PC-9 (cell line): ENCODE measurements around the gene ASTL. TPM values are rescaled to one million over a fixed set of nuclear protein-coding genes. Genes with fewer than 3 reads are reported as not detected.
"Not testable (repeated sequence)": the region's sequence is repeated elsewhere in the genome, so short reads cannot be mapped to it uniquely, and the experiment has no call there.

Experiments used
- BruUV-seq: library from RNA; stranded (reverse); fragments of 400-500 nt; replicated peaks from 2 replicates; lab custom pipeline; 2021; lab: Mats Ljungman, UMichigan
- CTCF ChIA-PET: fragments of 300-600 bp; sonication (Branson Sonifier 250); formaldehyde crosslinking; loops from one replicate; lab custom pipeline; 2022; ENCODE audit warnings: antibody characterized with exemption; lab: Charles Lee
- POLR2A ChIA-PET: fragments of 300-600 bp; sonication (Branson Sonifier 250); formaldehyde crosslinking; loops from one replicate; lab custom pipeline; 2022; ENCODE audit warnings: antibody characterized with exemption; ENCODE audit not compliant: unreplicated experiment; lab: Charles Lee
- DNase-seq, 2 experiments: peaks; one replicate each; pipeline versions ENCODE4 v3.0.0 to v3.0.0-alpha.2; 2015 to 2022; ENCODE audit warnings: mixed read lengths in 1 of 2
- H2AFZ ChIP-seq: fragments of 200-600 bp; sonication (generic); 2 replicates; pipeline ENCODE4 v1.8.1; 2017; ENCODE audit warnings: antibody characterized with exemption
- H3F3A ChIP-seq: fragments of 200-600 bp; sonication (generic); 2 replicates; pipeline ENCODE4 v1.8.1; 2017; ENCODE audit warnings: antibody characterized with exemption, mild to moderate bottlenecking, low read depth; ENCODE audit not compliant: insufficient read depth
- H3K27ac ChIP-seq: fragments of 200-600 bp; sonication (generic); 2 replicates; pipeline ENCODE4 v1.6.1; 2016; ENCODE audit warnings: mixed run types
- H3K27me3 ChIP-seq: fragments of 200-600 bp; sonication (generic); 2 replicates; pipeline ENCODE4 v1.6.1; 2016; ENCODE audit warnings: low read depth, mixed run types; ENCODE audit not compliant: insufficient read depth
- H3K36me3 ChIP-seq: fragments of 200-600 bp; sonication (generic); 2 replicates; pipeline ENCODE4 v1.6.1; 2016; ENCODE audit warnings: low read depth, mixed run types
- H3K4me1 ChIP-seq: fragments of 200-600 bp; sonication (generic); replicated peaks from 2 replicates; pipeline ENCODE4 v1.6.1; 2016; ENCODE audit warnings: mixed run types; ENCODE audit not compliant: insufficient read depth
- H3K4me2 ChIP-seq: fragments of 200-600 bp; sonication (generic); 2 replicates; pipeline ENCODE4 v1.6.1; 2017; ENCODE audit warnings: mixed run types
- H3K4me3 ChIP-seq: fragments of 200-600 bp; sonication (generic); 2 replicates; pipeline ENCODE4 v1.6.1; 2016; ENCODE audit warnings: mixed run types
- H3K79me2 ChIP-seq: fragments of 200-600 bp; sonication (generic); 2 replicates; pipeline ENCODE4 v1.6.1; 2017; ENCODE audit warnings: low read depth, mixed run types
- H3K9me2 ChIP-seq: fragments of 200-600 bp; sonication (generic); 2 replicates; pipeline ENCODE4 v1.8.1; 2017; ENCODE audit warnings: mild to moderate bottlenecking; ENCODE audit not compliant: insufficient read depth
- H3K9me3 ChIP-seq: fragments of 200-600 bp; sonication (generic); 2 replicates; pipeline ENCODE4 v1.8.1; 2016; ENCODE audit warnings: low read depth; ENCODE audit not compliant: insufficient read depth
- H4K20me1 ChIP-seq: fragments of 200-600 bp; sonication (generic); 2 replicates; pipeline ENCODE4 v1.8.1; 2017; ENCODE audit not compliant: insufficient read depth
- EZH2 ChIP-seq: fragments of 200-600 bp; sonication (generic); IDR thresholded peaks from 2 replicates; pipeline ENCODE4 v1.8.0; 2017; ENCODE audit warnings: antibody characterized with exemption, low read depth
- intact Hi-C: fragments of 100-400 bp; cut with micrococcal nuclease; formaldehyde crosslinking; loops from one replicate; pipeline ENCODE4 v1.10.0; 2022; ENCODE audit not compliant: unreplicated experiment
- total RNA-seq: library from RNA; stranded (reverse); gene quantifications from 2 replicates; pipeline ENCODE4 v1.2.3, GENCODE V29; 2021
- TF ChIP-seq, protein P1 (sequence below): fragments of 200-600 bp; sonication (generic); conservative IDR thresholded peaks from 2 replicates; pipeline ENCODE4 v1.6.1; 2017; ENCODE audit warnings: mixed run types, antibody characterized with exemption, mild to moderate bottlenecking, moderate library complexity

ASTL gene
- total RNA-seq, 1 experiment from 2014 or later, result not detected

DNA sequence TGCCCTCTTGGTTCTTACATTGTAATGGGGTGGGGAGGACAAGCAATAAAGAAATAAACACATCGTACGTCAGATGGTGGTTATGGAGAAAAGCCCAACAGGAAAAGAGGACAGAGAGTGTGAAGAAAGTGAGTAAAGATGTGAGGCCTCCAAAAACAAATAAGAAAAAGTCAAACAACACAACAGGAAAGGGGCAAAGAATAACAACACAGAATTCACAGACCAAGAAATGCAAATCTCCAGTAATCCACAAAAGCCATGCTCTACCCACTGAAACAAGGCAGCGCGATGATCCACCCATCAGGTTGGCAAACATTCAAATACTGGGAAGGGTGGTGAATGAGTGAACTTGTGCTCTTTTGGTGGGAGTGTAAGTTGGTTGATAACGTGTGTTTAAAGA, 23.6 kb upstream of the ASTL start:
- Histone ChIP-seq H3K79me2 (no peaks in the 10 kb centered on the region), H3K4me2 (no peak overlapping the region), H2AFZ (no peak overlapping the region), H3F3A (no peaks in the 10 kb centered on the region), H4K20me1 (no peaks in the 10 kb centered on the region), H3K9me2 (no peaks in the 10 kb centered on the region), H3K36me3 (no peaks in the 10 kb centered on the region), H3K27me3 (peaks cover 16% of the 10 kb centered on the region; the same call in 1 of the 2 replicates), H3K27ac (no peak overlapping the region), H3K4me3 (no peak overlapping the region), H3K4me1 (no peaks in the 10 kb centered on the region), H3K9me3 (no peaks in the 10 kb centered on the region)
- intact Hi-C loops, result no loop called here
- BruUV-seq, result no TSS peak
- no peak for DNase-seq
- no peak for TF ChIP-seq EZH2
- TF ChIP-seq, protein P1, sequence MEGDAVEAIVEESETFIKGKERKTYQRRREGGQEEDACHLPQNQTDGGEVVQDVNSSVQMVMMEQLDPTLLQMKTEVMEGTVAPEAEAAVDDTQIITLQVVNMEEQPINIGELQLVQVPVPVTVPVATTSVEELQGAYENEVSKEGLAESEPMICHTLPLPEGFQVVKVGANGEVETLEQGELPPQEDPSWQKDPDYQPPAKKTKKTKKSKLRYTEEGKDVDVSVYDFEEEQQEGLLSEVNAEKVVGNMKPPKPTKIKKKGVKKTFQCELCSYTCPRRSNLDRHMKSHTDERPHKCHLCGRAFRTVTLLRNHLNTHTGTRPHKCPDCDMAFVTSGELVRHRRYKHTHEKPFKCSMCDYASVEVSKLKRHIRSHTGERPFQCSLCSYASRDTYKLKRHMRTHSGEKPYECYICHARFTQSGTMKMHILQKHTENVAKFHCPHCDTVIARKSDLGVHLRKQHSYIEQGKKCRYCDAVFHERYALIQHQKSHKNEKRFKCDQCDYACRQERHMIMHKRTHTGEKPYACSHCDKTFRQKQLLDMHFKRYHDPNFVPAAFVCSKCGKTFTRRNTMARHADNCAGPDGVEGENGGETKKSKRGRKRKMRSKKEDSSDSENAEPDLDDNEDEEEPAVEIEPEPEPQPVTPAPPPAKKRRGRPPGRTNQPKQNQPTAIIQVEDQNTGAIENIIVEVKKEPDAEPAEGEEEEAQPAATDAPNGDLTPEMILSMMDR, result no peak
- ChIA-PET CTCF (no interaction called here), POLR2A (no interaction called here)

DNA sequence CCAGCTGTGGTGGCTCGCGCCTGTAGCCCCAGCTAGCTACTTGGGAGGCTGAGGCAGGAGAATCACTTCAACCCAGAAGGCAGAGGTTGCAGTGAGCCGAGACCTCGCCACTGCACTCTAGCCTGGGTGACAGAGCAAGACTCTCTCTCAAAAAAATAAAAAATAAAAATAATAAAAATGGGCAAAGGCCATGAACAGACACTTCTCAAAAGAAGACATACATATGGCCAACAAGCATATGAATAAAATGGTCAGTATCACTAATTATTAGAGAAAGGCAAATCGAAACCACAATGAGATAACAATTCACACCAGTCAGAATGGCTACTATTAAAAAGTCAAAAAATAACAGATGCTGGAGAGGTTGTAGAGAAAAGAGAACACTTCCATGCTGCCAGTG, 22.1 kb upstream of the ASTL start:
- H3K4me3 ChIP-seq, POLR2A ChIA-PET, H3F3A ChIP-seq, CTCF ChIA-PET, H3K4me2 ChIP-seq, DNase-seq, intact Hi-C loops, H3K9me3 ChIP-seq, H3K4me1 ChIP-seq, H3K9me2 ChIP-seq, H4K20me1 ChIP-seq, BruUV-seq, H3K27ac ChIP-seq, H2AFZ ChIP-seq, H3K79me2 ChIP-seq, H3K36me3 ChIP-seq: not testable (repeated sequence)
- H3K27me3 ChIP-seq, result peaks cover 19% of the 10 kb centered on the region; the same call in 1 of the 2 replicates

DNA sequence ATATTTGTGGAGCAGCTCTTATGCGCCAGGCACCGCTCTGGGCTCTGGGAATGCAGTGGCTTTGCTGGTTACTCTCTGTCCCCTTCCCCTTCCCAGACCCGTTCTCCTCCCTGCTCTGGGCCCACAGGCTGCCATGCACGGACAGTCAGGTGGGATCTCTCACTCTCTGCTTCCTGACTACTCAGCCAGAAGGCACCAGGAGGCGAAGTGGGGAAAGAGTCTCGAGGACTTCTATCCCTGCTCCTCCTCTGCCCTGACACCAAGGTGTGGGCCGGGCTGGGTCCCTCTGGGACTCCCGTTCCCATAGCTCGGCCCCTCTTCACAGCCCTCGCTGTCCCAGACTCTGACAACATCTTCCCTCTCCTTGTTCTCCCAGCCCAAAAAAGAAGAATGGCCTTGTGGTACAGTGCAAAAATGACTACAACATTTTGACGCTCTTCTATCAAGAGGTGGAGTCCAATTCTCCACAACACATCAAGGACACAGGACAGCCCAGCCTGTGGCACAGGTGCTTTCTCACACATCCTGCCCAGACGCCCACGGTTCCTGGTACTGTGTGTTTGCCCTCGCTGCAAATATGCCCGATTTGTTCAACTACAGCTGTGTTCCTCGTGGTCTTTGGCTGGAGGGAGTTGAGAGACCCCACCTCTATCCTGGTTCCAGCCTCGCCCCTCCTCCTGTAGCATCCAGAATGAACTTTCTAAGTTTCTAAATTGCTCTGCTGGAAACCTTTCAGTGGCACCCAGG, 21.0 kb upstream of the ASTL start:
- Histone ChIP-seq H3K36me3 (no peaks in the 10 kb centered on the region), H3K79me2 (no peaks in the 10 kb centered on the region), H3F3A (no peaks in the 10 kb centered on the region), H3K27ac (no peak overlapping the region), H3K27me3 (peaks cover 24% of the 10 kb centered on the region; the same call in 1 of the 2 replicates), H3K9me2 (no peaks in the 10 kb centered on the region), H3K4me2 (no peak overlapping the region), H4K20me1 (no peaks in the 10 kb centered on the region), H3K4me1 (no peaks in the 10 kb centered on the region), H3K4me3 (no peak overlapping the region), H2AFZ (no peak overlapping the region), H3K9me3 (no peaks in the 10 kb centered on the region)
- intact Hi-C loops, result no loop called here
- no peak for DNase-seq
- TF ChIP-seq EZH2, result no peak
- TF ChIP-seq, protein P1, result no peak
- no TSS peak for BruUV-seq
- POLR2A ChIA-PET, result no interaction called here
- CTCF ChIA-PET, result no interaction called here
